NCI-H2196 (cell line): ENCODE data around the gene HEPHL1.
"Not testable (repeated sequence)": the region's sequence is repeated elsewhere in the genome, so short reads cannot be mapped to it uniquely, and the experiment has no call there.

Experiments
- DNase-seq: peaks from one replicate; lab custom pipeline; 2025; ENCODE audit not compliant: unreplicated experiment; lab: John Stamatoyannopoulos, UW

Gene HEPHL1

GRCh38 chr11:94084164-94084563 lies 63.0 kb downstream of the HEPHL1 start:
- DNase-seq = no peak

DNA sequence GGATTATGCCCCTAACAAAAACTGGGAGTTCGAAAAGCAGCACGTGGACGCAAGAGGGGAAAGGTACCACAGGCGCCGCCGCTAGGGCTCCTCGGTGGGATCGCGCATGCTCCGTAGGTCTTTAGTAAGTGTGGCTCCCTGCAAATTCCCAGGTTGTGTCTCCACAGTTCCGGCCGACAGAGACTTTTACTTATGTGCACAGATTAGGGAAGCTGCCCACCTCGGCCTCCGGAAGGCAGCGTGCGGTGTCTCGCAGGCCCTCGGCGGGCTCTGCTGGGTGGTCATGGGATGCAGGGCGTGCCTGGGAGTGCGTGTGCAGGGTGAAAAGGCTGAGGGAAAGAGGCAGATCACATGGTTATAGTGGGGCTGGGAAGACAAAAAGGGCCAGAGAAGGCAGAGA lies 67.8 kb downstream of the HEPHL1 start:
- no peak for DNase-seq

DNA sequence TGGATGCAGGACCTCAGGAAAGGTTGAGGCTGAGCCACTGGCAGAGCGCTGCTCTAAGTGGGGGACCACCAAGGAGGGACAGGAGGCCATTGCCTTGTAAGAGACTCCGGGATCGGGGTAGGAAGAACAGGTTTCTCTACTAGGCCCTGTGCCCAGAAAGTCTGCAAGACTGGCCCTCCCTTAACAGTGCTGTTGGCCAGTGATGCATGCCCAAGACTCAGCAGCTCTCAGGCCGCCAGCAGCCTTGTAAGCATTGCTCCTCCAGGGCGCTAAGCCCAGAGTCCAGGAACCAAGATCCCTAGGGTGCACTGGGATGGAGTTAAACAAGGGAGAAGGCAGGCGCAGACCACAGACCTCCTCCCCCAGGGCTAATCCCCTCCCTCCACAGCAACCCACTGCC lies 68.2 kb downstream of the HEPHL1 start:
- DNase-seq = no peak

DNA sequence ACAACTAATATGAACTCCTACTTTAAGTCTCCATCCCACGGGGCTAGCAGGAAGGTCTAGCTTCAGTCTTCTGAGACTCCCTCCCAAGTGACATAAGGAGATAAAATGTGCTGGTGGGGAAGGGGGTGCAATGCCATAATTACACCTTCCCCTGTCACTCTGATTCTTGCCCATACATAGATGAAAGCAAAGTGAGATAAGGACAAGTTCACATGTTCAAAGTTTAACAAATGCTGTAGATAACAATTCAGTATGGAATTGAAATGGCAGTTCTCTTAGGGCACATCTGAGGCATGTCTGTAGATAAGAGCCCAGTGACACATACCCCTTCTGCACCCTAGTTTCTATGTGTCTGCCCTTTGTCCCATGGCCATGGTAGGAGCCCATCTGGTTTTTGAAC lies 69.2 kb downstream of the HEPHL1 start:
- no peak for DNase-seq

- no peak for DNase-seq
Measured at GRCh38 chr11:94091091-94091490, 69.9 kb downstream of the HEPHL1 start.

- peak; percentile 47 for DNase-seq
Measured at GRCh38 chr11:94100253-94100652, 79.1 kb downstream of the HEPHL1 start.

GRCh38 chr11:94103471-94103870 lies 82.3 kb downstream of the HEPHL1 start:
- DNase-seq = no peak

DNA sequence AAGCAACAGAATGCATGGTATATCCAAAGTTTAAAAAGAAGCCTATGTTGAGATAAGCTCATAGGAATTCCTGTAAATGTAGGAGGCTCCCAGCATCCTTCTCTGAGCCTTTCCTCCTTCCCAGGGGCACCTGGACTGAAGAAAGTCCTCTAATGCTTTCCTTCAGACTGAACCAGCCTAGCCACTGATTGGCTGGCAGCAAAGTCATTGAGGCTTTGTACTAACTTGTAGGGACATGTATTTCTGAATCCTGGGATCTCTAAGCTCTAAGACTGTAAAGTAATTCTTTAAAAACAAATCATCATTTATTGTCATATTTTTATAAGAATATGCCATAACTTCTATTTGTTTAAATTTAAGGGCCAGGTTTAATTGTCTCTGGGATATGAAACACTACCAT lies 83.6 kb downstream of the HEPHL1 start:
- DNase-seq = no peak

DNA sequence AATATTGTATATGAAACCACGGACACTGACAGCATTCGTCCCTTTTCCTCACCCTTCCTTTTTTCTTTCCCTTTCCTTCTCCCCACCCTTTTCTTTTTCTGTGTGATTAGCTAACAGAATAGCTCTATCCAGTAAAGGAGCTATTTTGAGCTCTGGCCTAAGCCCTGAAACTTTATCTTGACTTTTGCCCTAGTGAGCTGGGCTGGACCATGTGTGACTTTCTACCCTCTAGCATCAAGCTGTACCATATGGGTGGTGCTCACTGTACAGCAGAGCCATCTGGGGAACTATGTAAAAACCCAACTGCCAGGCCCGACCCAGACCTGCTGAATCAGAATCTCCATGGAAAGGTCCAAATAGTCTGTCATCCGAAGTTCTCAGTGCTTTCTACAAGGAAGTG lies 85.6 kb downstream of the HEPHL1 start:
- no peak for DNase-seq

DNA sequence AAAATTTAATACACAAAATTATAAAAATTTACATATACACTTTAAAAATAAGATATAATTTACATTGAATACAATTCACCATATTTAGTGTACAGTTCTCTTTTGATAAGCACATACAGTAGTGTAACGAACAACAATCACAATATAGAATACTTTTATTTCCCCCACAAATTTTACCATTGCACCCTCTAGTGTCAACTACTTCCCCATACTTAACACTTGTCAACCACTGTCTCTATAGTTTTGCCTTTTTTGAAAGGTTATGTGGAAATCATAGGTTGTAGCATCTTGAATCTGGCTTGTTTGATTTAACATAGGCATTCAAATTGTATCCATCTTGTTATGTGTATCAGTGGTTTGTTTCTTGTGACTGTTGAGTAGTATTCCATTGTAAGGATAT lies 86.2 kb downstream of the HEPHL1 start:
- no peak for DNase-seq

DNA sequence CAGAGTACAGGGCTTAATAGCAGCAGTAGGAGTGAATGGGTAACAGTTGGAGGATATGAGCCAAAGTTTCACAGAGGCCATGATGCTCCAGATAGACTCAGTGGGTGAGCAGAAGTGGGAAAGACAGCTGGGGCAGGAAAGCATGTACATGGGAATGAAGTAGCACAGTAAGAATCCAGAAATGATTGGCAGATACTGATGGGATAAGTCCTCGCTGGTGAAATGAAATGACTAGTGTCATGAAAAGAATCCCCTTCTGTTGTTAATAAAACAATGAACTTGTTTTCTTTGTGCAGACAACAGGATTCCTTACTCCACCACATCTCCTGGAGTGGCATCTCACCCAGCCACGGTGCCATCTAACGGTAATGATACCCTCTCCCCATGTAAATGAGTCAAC lies 90.1 kb downstream of the HEPHL1 start:
- DNase-seq = no peak

DNA sequence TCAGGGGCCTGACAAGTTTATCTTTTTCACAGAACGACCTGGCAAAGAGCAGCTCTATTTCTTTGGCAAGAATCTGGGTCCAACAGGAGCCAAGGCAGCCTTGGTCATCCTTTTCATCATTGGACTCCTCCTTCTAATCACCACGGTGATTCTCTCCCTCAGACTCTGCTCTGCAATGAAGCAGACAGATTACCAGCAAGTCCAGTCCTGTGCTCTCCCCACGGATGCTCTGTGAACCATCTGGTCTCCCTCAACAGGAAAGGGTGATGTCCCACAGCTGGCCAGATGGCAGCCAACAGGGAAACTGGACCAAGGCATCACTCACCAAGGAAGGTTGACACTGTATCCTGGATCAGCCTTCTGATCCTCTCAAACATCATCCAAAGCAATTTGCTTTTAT lies 90.5 kb downstream of the HEPHL1 start:
- DNase-seq = no peak

DNA sequence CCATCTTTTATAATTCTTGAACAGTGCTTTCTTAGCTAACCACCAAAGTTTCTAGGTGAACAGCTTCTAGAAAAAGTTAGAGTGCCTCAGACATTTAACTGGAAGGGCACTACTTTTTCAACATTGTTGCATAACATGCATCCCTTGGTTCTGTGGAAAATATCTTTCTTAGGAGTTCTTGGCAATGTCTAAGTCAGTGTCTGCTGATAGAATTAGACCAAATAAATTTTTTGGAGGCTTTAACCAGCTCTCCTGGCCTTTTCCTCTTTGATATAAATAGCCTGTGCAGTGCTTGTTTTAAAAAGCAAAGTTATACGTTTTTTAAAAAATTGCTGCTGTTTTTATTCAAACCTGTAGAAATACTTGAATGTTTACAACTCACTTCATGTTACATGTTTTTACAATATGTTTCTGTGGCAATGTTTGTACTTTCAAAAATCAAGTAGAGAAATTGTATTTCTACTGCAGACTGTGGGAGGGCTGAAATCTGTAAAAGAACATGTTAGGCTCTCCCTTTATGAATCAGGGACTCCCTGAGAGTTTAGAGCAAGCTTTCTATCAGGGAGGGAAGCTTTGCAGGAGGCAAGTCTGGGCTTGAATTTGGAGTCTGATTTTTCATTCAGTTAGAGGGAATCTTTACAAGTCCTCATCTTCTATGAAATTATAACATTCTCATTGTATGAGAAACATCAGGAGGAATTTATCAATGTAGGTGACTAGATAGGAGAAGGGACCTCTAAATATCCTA lies 91.2 kb downstream of the HEPHL1 start:
- DNase-seq = no peak

- no peak for DNase-seq
Measured at GRCh38 chr11:94117197-94117574, 96.0 kb downstream of the HEPHL1 start.

- no peak for DNase-seq
Measured at GRCh38 chr11:94117871-94118270, 96.7 kb downstream of the HEPHL1 start.

GRCh38 chr11:94119676-94120075 lies 98.5 kb downstream of the HEPHL1 start:
- DNase-seq = not testable (repeated sequence)

- not testable (repeated sequence) for DNase-seq
Measured at GRCh38 chr11:94120516-94120915, 99.4 kb downstream of the HEPHL1 start.

DNA sequence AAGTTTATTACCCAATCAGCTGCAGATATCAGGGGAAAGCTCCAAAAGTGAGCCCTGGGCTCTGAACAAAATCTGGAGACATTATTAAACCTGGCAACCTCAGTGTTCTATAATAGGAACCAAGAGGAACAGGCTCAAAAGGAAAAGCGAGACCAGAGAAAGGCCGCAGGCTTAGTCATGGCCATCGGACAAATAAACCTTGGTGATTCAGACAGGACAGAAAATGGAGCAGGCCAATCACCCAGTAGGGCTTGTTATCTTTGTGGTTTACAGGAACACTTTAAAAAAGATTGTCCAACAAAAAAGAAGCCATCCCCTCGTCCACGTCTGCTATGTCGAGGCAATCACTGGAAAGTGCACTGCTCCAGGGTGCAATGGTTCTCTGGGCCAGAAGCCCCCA lies 99.8 kb downstream of the HEPHL1 start:
- DNase-seq = no peak

- no peak for DNase-seq
Measured at GRCh38 chr11:94125407-94126115, 104.4 kb downstream of the HEPHL1 start.

DNA sequence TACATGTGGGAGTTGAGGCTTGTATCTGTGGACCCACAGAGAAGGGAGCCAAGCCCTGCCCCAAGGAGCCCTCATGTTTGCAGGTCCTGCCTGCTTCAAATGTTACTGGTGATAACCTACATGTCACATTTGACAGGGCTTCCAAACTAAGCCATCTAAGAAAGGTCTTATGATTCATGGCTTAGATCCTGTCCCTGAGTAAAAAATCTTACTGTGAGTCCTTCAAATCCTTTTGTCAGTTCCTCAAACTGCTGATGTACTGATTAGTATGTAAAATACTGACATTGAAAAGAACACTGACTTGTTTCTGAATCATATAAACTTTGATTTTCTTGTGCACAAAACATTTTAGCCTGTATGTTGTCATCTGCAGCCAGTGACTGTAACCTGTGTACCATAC lies 106.5 kb downstream of the HEPHL1 start:
- no peak for DNase-seq

GRCh38 chr11:94128291-94128745 lies 107.2 kb downstream of the HEPHL1 start:
- DNase-seq = no peak

DNA sequence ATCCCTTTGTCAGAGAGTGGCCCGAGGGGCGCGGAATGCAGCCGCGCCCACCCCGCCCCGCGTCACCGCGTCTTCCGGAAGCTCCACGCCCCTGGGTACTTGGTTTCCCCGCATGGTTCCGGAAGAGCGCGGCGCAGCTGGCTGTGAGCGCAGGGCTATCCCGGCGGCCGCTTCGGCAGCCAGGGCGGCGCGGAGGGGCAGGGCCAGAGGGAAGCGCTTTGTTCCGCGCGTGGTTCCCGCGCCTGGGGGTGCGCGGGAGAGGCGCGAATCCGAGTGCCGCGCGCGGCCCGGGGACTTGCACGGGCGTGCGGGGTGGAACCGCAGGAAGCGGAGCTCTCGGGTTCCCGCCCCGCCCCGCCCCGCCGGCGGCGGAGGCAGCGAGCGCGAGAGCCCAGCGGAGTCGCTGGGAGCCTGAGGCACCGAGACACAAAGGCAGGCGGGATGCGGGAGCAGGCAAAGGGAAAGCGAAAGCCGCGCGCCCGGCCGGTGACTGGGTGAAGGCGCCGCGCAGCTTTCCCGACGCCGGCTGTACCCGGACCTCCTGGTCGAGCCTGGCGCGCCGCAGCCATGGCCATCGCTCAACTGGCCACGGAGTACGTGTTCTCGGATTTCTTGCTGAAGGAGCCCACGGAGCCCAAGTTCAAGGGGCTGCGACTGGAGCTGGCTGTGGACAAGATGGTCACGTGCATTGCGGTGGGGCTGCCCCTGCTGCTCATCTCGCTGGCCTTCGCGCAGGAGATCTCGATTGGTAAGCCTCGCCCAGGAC lies 107.8 kb downstream of the HEPHL1 start, which contains the start of gene PANX1:
Gene PANX1, plus strand, starts transcription at position 96 of the 766 bp plus-strand sequence. Its CDS starts 472 bp downstream, at position 568.
- DNase-seq = peak; percentile 81
